ENCODE measurements around the gene ADGRG6.

ADGRG6 gene

DNA sequence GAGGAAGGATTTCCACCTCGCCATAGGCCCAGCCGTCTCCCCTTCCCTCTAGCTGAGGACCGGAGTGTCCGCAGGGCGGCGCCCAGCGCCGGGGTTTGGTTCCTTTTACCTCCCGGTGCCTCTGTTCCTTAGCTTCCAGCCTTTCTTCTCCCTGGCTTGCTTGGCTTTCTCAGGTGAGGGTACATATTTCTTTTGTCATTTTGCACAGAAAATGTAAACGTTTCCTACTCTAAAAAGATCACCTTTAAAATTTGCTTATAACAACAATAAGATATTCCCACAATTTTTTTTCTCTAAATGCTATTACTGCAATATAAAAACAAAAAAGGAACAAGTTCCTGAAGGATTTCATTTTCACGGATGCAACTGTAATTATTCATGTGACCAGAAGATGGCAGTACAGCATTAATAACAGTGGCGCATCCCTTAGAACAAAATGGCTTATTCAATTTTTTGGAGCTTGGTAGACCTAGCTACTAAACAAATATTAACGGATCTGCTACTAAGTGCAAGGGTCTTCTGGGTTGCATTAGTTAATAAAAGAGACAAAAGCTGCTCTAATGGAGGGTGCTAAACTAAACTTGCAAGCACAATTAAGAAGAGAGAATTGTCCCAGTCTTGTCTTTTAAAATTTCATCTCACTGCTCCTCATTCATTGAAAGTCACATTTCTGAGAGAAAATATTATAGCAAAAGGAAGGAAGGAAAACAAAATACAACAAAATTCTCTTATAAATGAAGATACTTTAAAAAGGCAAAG is 172.9 kb downstream of the ADGRG6 start:
- Histone ChIP-seq H3K4ac (ENCODE audit: low read depth in 1 of 2, low read length in 2 of 2) (no peak overlapping the region), H2BK12ac (ENCODE audit: low read length in 2 of 2) (no peak overlapping the region), H3K4me3 (ENCODE audit: insufficient read depth in 1 of 2, low read depth in 1 of 2, low read length in 2 of 2) (no peak overlapping the region), H4K91ac (ENCODE audit: low read length) (no peak overlapping the region), H3K4me1 (ENCODE audit: control insufficient read depth, insufficient read depth, low read depth, low read length) (no peaks in the 10 kb centered on the region), H4K8ac (ENCODE audit: low read length) (no peak overlapping the region), H2BK5ac (ENCODE audit: low read depth, low read length, poor library complexity, severe bottlenecking) (no peak overlapping the region), H3K36me3 (ENCODE audit: control insufficient read depth in 1 of 2, insufficient read depth in 2 of 2, low read depth in 1 of 2, low read length in 2 of 2) (no peaks in the 10 kb centered on the region), H3K9me3 (ENCODE audit: control insufficient read depth, low read length) (no peaks in the 10 kb centered on the region), H3K27me3 (ENCODE audit: control insufficient read depth in 1 of 2, insufficient read depth in 1 of 2, low read length in 2 of 2) (no peaks in the 10 kb centered on the region), H3K23ac (ENCODE audit: low read length in 2 of 2) (no peak overlapping the region), H2BK15ac (ENCODE audit: low read depth, poor library complexity, severe bottlenecking) (no peak overlapping the region), H2BK120ac (ENCODE audit: low read depth, low read length) (no peak overlapping the region), H3K79me1 (replicated peaks; ENCODE audit: low read length, poor library complexity, severe bottlenecking) (no peaks in the 10 kb centered on the region), H3K18ac (ENCODE audit: low read depth in 1 of 2, low read length in 2 of 2) (no peak overlapping the region), H3K9ac (ENCODE audit: low read length) (peak overlapping the region; percentile 74), H3K4me2 (ENCODE audit: low read length, poor library complexity, severe bottlenecking) (peak overlapping the region; percentile 27), H2AK5ac (ENCODE audit: low read length, severe bottlenecking) (no peak overlapping the region), H3K14ac (ENCODE audit: low read length in 2 of 2) (no peak overlapping the region), H3K27ac (ENCODE audit: low read length, poor library complexity, severe bottlenecking) (no peak overlapping the region), H2AFZ (ENCODE audit: low read depth, low read length) (no peak overlapping the region)
- 3% methylated on average over 10 of the region's 13 CpGs for WGBS
- DNase-seq = peak; percentile 67

DNA sequence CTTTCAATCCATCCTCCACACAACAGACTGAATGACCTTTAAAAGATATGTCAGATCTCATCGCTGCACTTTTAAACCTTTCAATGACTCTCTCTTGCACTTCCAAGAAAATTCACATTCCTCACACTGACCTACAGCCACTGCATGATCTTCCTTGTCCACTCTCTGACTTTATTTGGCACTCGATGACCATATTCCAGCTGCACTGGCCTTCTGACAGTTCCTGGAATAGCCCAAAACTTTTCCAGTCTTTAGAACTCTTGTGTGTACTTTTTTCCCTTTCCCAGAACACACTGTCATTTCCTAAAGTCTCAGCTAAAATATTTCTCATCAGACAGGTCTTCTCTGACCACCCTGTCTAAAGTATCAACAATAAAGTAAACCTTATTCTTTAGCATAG is 174.6 kb downstream of the ADGRG6 start:
- Histone ChIP-seq H2BK12ac (ENCODE audit: low read length in 2 of 2) (no peak overlapping the region), H2BK15ac (ENCODE audit: low read depth, poor library complexity, severe bottlenecking) (no peak overlapping the region), H2AFZ (ENCODE audit: low read depth, low read length) (no peak overlapping the region), H3K36me3 (ENCODE audit: control insufficient read depth in 1 of 2, insufficient read depth in 2 of 2, low read depth in 1 of 2, low read length in 2 of 2) (no peaks in the 10 kb centered on the region), H3K14ac (ENCODE audit: low read length in 2 of 2) (no peak overlapping the region), H3K18ac (ENCODE audit: low read depth in 1 of 2, low read length in 2 of 2) (no peak overlapping the region), H2AK5ac (ENCODE audit: low read length, severe bottlenecking) (no peak overlapping the region), H3K79me1 (replicated peaks; ENCODE audit: low read length, poor library complexity, severe bottlenecking) (no peaks in the 10 kb centered on the region), H4K8ac (ENCODE audit: low read length) (no peak overlapping the region), H2BK120ac (ENCODE audit: low read depth, low read length) (no peak overlapping the region), H3K4me3 (ENCODE audit: insufficient read depth in 1 of 2, low read depth in 1 of 2, low read length in 2 of 2) (no peak overlapping the region), H3K9me3 (ENCODE audit: control insufficient read depth, low read length) (no peaks in the 10 kb centered on the region), H3K27me3 (ENCODE audit: control insufficient read depth in 1 of 2, insufficient read depth in 1 of 2, low read length in 2 of 2) (no peaks in the 10 kb centered on the region), H2BK5ac (ENCODE audit: low read depth, low read length, poor library complexity, severe bottlenecking) (no peak overlapping the region), H3K23ac (ENCODE audit: low read length in 2 of 2) (no peak overlapping the region), H3K4me1 (ENCODE audit: control insufficient read depth, insufficient read depth, low read depth, low read length) (no peaks in the 10 kb centered on the region), H3K27ac (ENCODE audit: low read length, poor library complexity, severe bottlenecking) (no peak overlapping the region), H3K9ac (ENCODE audit: low read length) (no peak overlapping the region), H4K91ac (ENCODE audit: low read length) (no peak overlapping the region), H3K4ac (ENCODE audit: low read depth in 1 of 2, low read length in 2 of 2) (no peak overlapping the region), H3K4me2 (ENCODE audit: low read length, poor library complexity, severe bottlenecking) (no peak overlapping the region)
- WGBS = 97% methylated on average over 2 of the region's 2 CpGs
- no peak for DNase-seq

DNA sequence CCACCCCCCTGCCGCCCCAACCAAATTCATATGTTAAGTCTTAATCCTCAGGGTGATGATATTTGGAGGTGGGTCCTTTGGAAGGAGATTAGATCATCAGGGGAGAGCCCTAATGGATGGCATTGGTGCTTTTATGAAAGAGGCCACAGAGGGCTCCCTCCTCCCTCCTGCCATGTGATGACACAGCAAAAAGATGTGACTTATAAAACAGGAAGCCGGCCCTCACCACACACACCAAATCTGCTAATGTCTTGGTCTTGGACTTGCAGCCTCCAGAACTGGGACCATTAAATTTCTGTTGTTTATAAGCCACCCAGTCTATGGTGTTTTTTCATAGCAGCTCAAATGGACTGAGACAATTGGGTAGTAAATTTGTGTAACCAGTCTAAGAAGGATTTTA is 176.3 kb downstream of the ADGRG6 start:
- Histone ChIP-seq H4K91ac (ENCODE audit: low read length) (no peak overlapping the region), H3K4me2 (ENCODE audit: low read length, poor library complexity, severe bottlenecking) (no peak overlapping the region), H3K23ac (ENCODE audit: low read length in 2 of 2) (no peak overlapping the region), H3K4me1 (ENCODE audit: control insufficient read depth, insufficient read depth, low read depth, low read length) (no peaks in the 10 kb centered on the region), H2BK15ac (ENCODE audit: low read depth, poor library complexity, severe bottlenecking) (no peak overlapping the region), H2AK5ac (ENCODE audit: low read length, severe bottlenecking) (no peak overlapping the region), H3K14ac (ENCODE audit: low read length in 2 of 2) (no peak overlapping the region), H2BK120ac (ENCODE audit: low read depth, low read length) (peak overlapping the region; percentile 49), H3K27ac (ENCODE audit: low read length, poor library complexity, severe bottlenecking) (no peak overlapping the region), H3K18ac (ENCODE audit: low read depth in 1 of 2, low read length in 2 of 2) (no peak overlapping the region), H3K79me1 (replicated peaks; ENCODE audit: low read length, poor library complexity, severe bottlenecking) (no peaks in the 10 kb centered on the region), H4K8ac (ENCODE audit: low read length) (no peak overlapping the region), H3K9me3 (ENCODE audit: control insufficient read depth, low read length) (no peaks in the 10 kb centered on the region), H2AFZ (ENCODE audit: low read depth, low read length) (no peak overlapping the region), H3K4me3 (ENCODE audit: insufficient read depth in 1 of 2, low read depth in 1 of 2, low read length in 2 of 2) (no peak overlapping the region), H3K4ac (ENCODE audit: low read depth in 1 of 2, low read length in 2 of 2) (no peak overlapping the region), H2BK5ac (ENCODE audit: low read depth, low read length, poor library complexity, severe bottlenecking) (no peak overlapping the region), H3K9ac (ENCODE audit: low read length) (no peak overlapping the region), H2BK12ac (ENCODE audit: low read length in 2 of 2) (no peak overlapping the region), H3K36me3 (ENCODE audit: control insufficient read depth in 1 of 2, insufficient read depth in 2 of 2, low read depth in 1 of 2, low read length in 2 of 2) (no peaks in the 10 kb centered on the region), H3K27me3 (ENCODE audit: control insufficient read depth in 1 of 2, insufficient read depth in 1 of 2, low read length in 2 of 2) (no peaks in the 10 kb centered on the region)
- WGBS = 100% methylated on average over 1 of the region's 2 CpGs
- peak; percentile 42 for DNase-seq

DNA sequence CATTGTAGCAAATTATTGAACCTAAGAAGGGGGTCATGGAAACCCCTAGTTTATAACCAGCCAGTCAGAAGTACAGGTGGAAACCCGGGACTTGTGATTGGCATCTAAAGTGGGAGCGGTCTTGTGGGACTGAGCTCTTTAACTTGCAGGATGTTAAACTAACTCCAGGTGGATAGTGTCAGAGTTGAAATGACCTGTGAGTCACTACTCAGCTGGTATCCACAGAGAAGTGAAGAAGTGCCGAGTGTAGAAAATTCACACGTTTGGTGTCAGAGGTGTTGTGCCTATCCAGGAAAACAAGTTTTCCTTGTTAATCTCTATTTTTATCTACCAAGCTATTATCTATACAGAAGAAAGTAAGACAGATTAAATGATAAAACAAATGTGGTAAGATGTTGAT is 179.7 kb downstream of the ADGRG6 start:
- Histone ChIP-seq H2BK12ac (ENCODE audit: low read length in 2 of 2) (no peak overlapping the region), H3K14ac (ENCODE audit: low read length in 2 of 2) (no peak overlapping the region), H2BK15ac (ENCODE audit: low read depth, poor library complexity, severe bottlenecking) (no peak overlapping the region), H2BK5ac (ENCODE audit: low read depth, low read length, poor library complexity, severe bottlenecking) (no peak overlapping the region), H3K23ac (ENCODE audit: low read length in 2 of 2) (no peak overlapping the region), H2BK120ac (ENCODE audit: low read depth, low read length) (no peak overlapping the region), H3K4ac (ENCODE audit: low read depth in 1 of 2, low read length in 2 of 2) (no peak overlapping the region), H3K9me3 (ENCODE audit: control insufficient read depth, low read length) (peaks cover 6% of the 10 kb centered on the region), H4K91ac (ENCODE audit: low read length) (no peak overlapping the region), H3K79me1 (replicated peaks; ENCODE audit: low read length, poor library complexity, severe bottlenecking) (no peaks in the 10 kb centered on the region), H3K4me1 (ENCODE audit: control insufficient read depth, insufficient read depth, low read depth, low read length) (no peaks in the 10 kb centered on the region), H3K18ac (ENCODE audit: low read depth in 1 of 2, low read length in 2 of 2) (no peak overlapping the region), H3K4me2 (ENCODE audit: low read length, poor library complexity, severe bottlenecking) (no peak overlapping the region), H3K27me3 (ENCODE audit: control insufficient read depth in 1 of 2, insufficient read depth in 1 of 2, low read length in 2 of 2) (no peaks in the 10 kb centered on the region), H3K4me3 (ENCODE audit: insufficient read depth in 1 of 2, low read depth in 1 of 2, low read length in 2 of 2) (no peak overlapping the region), H2AK5ac (ENCODE audit: low read length, severe bottlenecking) (no peak overlapping the region), H3K9ac (ENCODE audit: low read length) (no peak overlapping the region), H3K27ac (ENCODE audit: low read length, poor library complexity, severe bottlenecking) (no peak overlapping the region), H4K8ac (ENCODE audit: low read length) (no peak overlapping the region), H2AFZ (ENCODE audit: low read depth, low read length) (no peak overlapping the region), H3K36me3 (ENCODE audit: control insufficient read depth in 1 of 2, insufficient read depth in 2 of 2, low read depth in 1 of 2, low read length in 2 of 2) (no peaks in the 10 kb centered on the region)
- peak; percentile 7 for DNase-seq
- 94% methylated on average over 2 of the region's 4 CpGs for WGBS
